Inflammatory macrophage treated with lipopolysaccharide for 1 hour (primary cell): ENCODE measurements around the gene ERFL.

Source experiments
- DNase-seq, 2 donors: peaks; one replicate each; pipeline ENCODE4 v3.0.0-alpha.2; 2020 to 2022

The ERFL gene

GRCh38 chr19:41928221-41928683 lies at the start of gene ERFL:
TSS of gene ERFL (minus strand) at chr19:41928449. CDS start at chr19:41912919, 15,530 bp downstream.
- no peak for DNase-seq

- no peak for DNase-seq
Measured at GRCh38 chr19:41977916-41978315, 49.7 kb upstream of the ERFL start.

- no peak for DNase-seq
Measured at GRCh38 chr19:41974652-41975051, 46.4 kb upstream of the ERFL start.

GRCh38 chr19:41971363-41971762 lies 43.1 kb upstream of the ERFL start:
- no peak for DNase-seq

GRCh38 chr19:41969772-41970458 lies 41.7 kb upstream of the ERFL start:
- DNase-seq: no peak

- no peak for DNase-seq
Measured at GRCh38 chr19:41968751-41969595, 40.7 kb upstream of the ERFL start.

- DNase-seq: no peak
Measured at GRCh38 chr19:41967054-41967783, 39.0 kb upstream of the ERFL start.

GRCh38 chr19:41965106-41965505 lies 36.9 kb upstream of the ERFL start:
- no peak for DNase-seq

GRCh38 chr19:41960973-41961372 lies 32.7 kb upstream of the ERFL start:
- DNase-seq: no peak

GRCh38 chr19:41959056-41960053 lies 31.1 kb upstream of the ERFL start, which contains the start of gene RABAC1:
TSS of gene RABAC1 (minus strand) at chr19:41959321. CDS start at chr19:41959292, 29 bp downstream.
- peak; percentile 73 to 86 for DNase-seq

GRCh38 chr19:41958367-41959055 lies 30.3 kb upstream of the ERFL start:
- peak; percentile 32 to 53 for DNase-seq

- DNase-seq: peak; percentile 66 to 68
Measured at GRCh38 chr19:41957838-41958366, 29.7 kb upstream of the ERFL start.

- DNase-seq: no peak
Measured at GRCh38 chr19:41957161-41957837, 29.1 kb upstream of the ERFL start.

GRCh38 chr19:41956621-41957020 lies 28.4 kb upstream of the ERFL start:
- DNase-seq: no peak

- DNase-seq: no peak
Measured at GRCh38 chr19:41955521-41955920, 27.3 kb upstream of the ERFL start.

- DNase-seq: peak; percentile 41 to 97
Measured at GRCh38 chr19:41951686-41952172, 23.5 kb upstream of the ERFL start.

- no peak for DNase-seq
Measured at GRCh38 chr19:41947091-41947490, 18.8 kb upstream of the ERFL start.

- no peak for DNase-seq
Measured at GRCh38 chr19:41945135-41945766, 17.0 kb upstream of the ERFL start.

GRCh38 chr19:41944336-41944735 lies 16.1 kb upstream of the ERFL start:
- no peak for DNase-seq
